ENCODE measurements around the gene SMAD6.

DNA sequence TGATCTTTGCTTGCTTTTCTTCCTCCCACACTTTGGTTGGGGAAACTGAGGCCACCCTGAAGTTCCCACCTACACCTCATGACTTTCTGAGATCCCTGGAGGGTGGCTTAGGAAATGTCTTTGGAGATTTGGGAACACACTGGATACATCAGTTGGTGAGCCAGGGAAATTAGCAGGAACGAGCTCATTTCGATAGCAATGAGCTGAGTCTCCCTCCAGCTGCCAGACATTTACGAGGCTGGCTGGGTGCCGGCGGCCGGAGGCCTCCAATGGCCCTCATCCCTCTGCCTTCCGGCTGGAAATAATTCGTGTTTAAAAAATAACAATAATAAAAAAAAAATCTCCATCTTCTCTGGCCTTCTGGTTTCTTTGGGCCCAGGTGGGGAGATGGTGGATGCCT, 38.8 kb downstream of the SMAD6 start:
- no peak for TF ChIP-seq CTCF (conservative IDR thresholded peaks at IDR 0.05 in 1 of 2, IDR thresholded peaks at IDR 0.05 in 1 of 2; ENCODE audit: low read depth in 1 of 2, low read length in 2 of 2)
- TF ChIP-seq EZH2 (IDR thresholded peaks at IDR 0.05; ENCODE audit: low read length, missing control alignments), result no peak

All from fibroblast of lung (primary cell).